CD14-positive monocyte (primary cell): ENCODE results near the gene GMDS. TPM values are rescaled to one million over a fixed set of nuclear protein-coding genes. Genes with fewer than 3 reads are reported as not detected.

Experiments used
- DNase-seq, 3 donors: peaks; one replicate each; pipeline ENCODE4 v3.0.0-alpha.2; 2011 to 2022
- H2AFZ ChIP-seq: 2 replicates; pipeline ENCODE4 v1.6.0; 2012; ENCODE audit warnings: mild to moderate bottlenecking, low read depth, low read length, inconsistent platforms; ENCODE audit not compliant: insufficient read depth, poor library complexity, severe bottlenecking
- H3K27ac ChIP-seq, 2 donors: 1 replicate in 1 of 2; 2 replicates in 1 of 2; pipeline ENCODE4 v1.5.1; 2012 to 2013; ENCODE audit warnings: low read length in 2 of 2, control low read depth in 1 of 2, inconsistent platforms in 1 of 2, low read depth in 1 of 2, mild to moderate bottlenecking in 1 of 2
- H3K27me3 ChIP-seq, 2 donors: one replicate each; pipeline versions ENCODE4 v1.6.0 to v1.6.1; 2011 to 2013; ENCODE audit warnings: low read length in 2 of 2; ENCODE audit not compliant: control insufficient read depth in 2 of 2, insufficient read depth in 2 of 2
- H3K36me3 ChIP-seq, 2 donors: replicated peaks in 1 of 2; 1 replicate in 1 of 2; 2 replicates in 1 of 2; pipeline versions ENCODE4 v1.5.1 to v1.6.1; 2012 to 2013; ENCODE audit warnings: low read length in 2 of 2, control low read depth in 1 of 2, inconsistent platforms in 1 of 2, mild to moderate bottlenecking in 1 of 2; ENCODE audit not compliant: insufficient read depth in 2 of 2, control insufficient read depth in 1 of 2
- H3K4me1 ChIP-seq, 2 donors: 1 replicate in 1 of 2; 2 replicates in 1 of 2; pipeline versions ENCODE4 v1.5.1 to v1.6.1; 2012 to 2013; ENCODE audit warnings: low read length in 2 of 2, control low read depth in 1 of 2, inconsistent platforms in 1 of 2, mild to moderate bottlenecking in 1 of 2, moderate library complexity in 1 of 2; ENCODE audit not compliant: insufficient read depth in 2 of 2, control insufficient read depth in 1 of 2
- H3K4me2 ChIP-seq: replicated peaks from 2 replicates; pipeline ENCODE3; 2012; ENCODE audit warnings: low read length, moderate library complexity, mild to moderate bottlenecking; ENCODE audit not compliant: poor library complexity, severe bottlenecking; ENCODE audit errors: extremely low read depth
- H3K4me3 ChIP-seq, 3 experiments: fragments of 200-600 bp in 1 of 3; sonication (generic) in 1 of 3; replicated peaks in 1 of 3; 1 replicate in 2 of 3; 2 replicates in 1 of 3; pipeline ENCODE4 v1.5.1; 2011 to 2013; ENCODE audit warnings: low read length in 3 of 3, mild to moderate bottlenecking in 3 of 3, control low read depth in 2 of 3, low read depth in 2 of 3, inconsistent platforms in 1 of 3, moderate library complexity in 1 of 3
- H3K79me2 ChIP-seq: 2 replicates; pipeline ENCODE4 v1.6.0; 2012; ENCODE audit warnings: mild to moderate bottlenecking, control low read depth, inconsistent platforms, low read length, moderate library complexity; ENCODE audit not compliant: insufficient read depth
- H3K9ac ChIP-seq: 2 replicates; pipeline ENCODE4 v1.6.0; 2017; ENCODE audit warnings: low read length, mild to moderate bottlenecking; ENCODE audit not compliant: insufficient read depth, poor library complexity, severe bottlenecking
- H3K9me3 ChIP-seq, 2 donors: replicated peaks in 1 of 2; 1 replicate in 1 of 2; 2 replicates in 1 of 2; pipeline versions ENCODE4 v1.5.1 to v1.6.1; 2012 to 2013; ENCODE audit warnings: low read length in 2 of 2, control low read depth in 1 of 2; ENCODE audit not compliant: control insufficient read depth in 1 of 2, insufficient read depth in 1 of 2
- H4K20me1 ChIP-seq: 2 replicates; pipeline ENCODE4 v1.6.0; 2012; ENCODE audit warnings: mild to moderate bottlenecking, low read length, control low read depth, moderate library complexity; ENCODE audit not compliant: insufficient read depth
- H3K27ac Mint-ChIP-seq, 7 donors: one replicate each; pipeline ENCODE4 v1.8.0; 2020; ENCODE audit warnings: mild to moderate bottlenecking in 7 of 7, mixed read lengths in 7 of 7, moderate library complexity in 6 of 7, inconsistent platforms in 2 of 7
- H3K27me3 Mint-ChIP-seq, 3 donors: one replicate each; pipeline ENCODE4 v1.8.0; 2021 to 2022; ENCODE audit warnings: low read depth in 3 of 3, mild to moderate bottlenecking in 3 of 3, mixed read lengths in 3 of 3, moderate library complexity in 3 of 3, inconsistent platforms in 1 of 3
- H3K36me3 Mint-ChIP-seq, 2 donors: one replicate each; pipeline ENCODE4 v1.8.0; 2020; ENCODE audit warnings: mixed read lengths in 2 of 2, inconsistent platforms in 1 of 2, mild to moderate bottlenecking in 1 of 2
- H3K4me1 Mint-ChIP-seq: one replicate; pipeline ENCODE4 v1.8.0; 2020; ENCODE audit warnings: mild to moderate bottlenecking, mixed read lengths
- H3K4me3 Mint-ChIP-seq, 2 donors: one replicate each; pipeline ENCODE4 v1.8.0; 2020; ENCODE audit warnings: mild to moderate bottlenecking in 2 of 2, mixed read lengths in 2 of 2, moderate library complexity in 1 of 2
- H3K9me3 Mint-ChIP-seq, 7 donors: one replicate each; pipeline ENCODE4 v1.8.0; 2020 to 2022; ENCODE audit warnings: mixed read lengths in 7 of 7, mild to moderate bottlenecking in 6 of 7, moderate library complexity in 6 of 7, inconsistent platforms in 2 of 7
- WGBS: methylation state at CpG from one replicate; pipeline ENCODE4 v1.1.5; 2013; ENCODE audit warnings: missing lambda C conversion rate; ENCODE audit not compliant: insufficient coverage; 5-methylcytosine and 5-hydroxymethylcytosine counted together
- intact Hi-C, 2 donors: fragments of 100-400 bp; cut with micrococcal nuclease; formaldehyde crosslinking; loops; one replicate each; pipeline versions ENCODE4 v1.15.0 to v1.15.1; 2023
- polyA plus RNA-seq, 3 donors: library from polyadenylated mRNA; depleted of rRNA in 1 of 3; unstranded in 2 of 3; stranded (reverse) in 1 of 3; fragments of 300-500 nt in 2 of 3; fragments of >200 nt in 1 of 3; fragmentation: Illumina TruSeq in 2 of 3; gene quantifications; 1 replicate in 2 of 3; 2 replicates in 1 of 3; pipeline ENCODE4 v1.2.3, GENCODE V29; 2012 to 2021
- TF ChIP-seq, protein P1 (sequence below): fragments of 200-600 bp; IDR thresholded peaks from one replicate; pipeline ENCODE4 v1.8.0; 2022; ENCODE audit warnings: antibody characterized with exemption, mild to moderate bottlenecking

GMDS gene
- polyA plus RNA-seq, 3 donors: 10.5 to 19.9 (median 17.6) TPM

DNA sequence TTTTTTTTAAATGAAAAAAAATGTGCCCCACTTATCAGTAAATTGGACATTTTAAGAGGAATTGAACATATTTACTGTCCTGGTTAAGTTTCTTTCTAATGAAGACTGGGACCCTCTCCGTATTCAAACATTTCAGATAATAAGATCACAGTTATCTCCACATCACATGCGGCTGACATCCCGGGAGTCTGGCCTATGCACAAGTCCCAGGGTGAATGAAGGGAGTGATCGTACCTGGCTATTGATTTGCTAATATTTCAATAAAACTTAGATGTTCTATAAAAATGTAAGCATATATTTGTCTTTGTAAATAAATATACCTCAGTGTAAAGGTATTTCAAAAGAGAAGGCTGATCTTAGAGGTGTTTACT, 577.6 kb downstream of the GMDS start:
- no peaks in the 10 kb centered on the region for H3K79me2 ChIP-seq
- TF ChIP-seq, protein P1, sequence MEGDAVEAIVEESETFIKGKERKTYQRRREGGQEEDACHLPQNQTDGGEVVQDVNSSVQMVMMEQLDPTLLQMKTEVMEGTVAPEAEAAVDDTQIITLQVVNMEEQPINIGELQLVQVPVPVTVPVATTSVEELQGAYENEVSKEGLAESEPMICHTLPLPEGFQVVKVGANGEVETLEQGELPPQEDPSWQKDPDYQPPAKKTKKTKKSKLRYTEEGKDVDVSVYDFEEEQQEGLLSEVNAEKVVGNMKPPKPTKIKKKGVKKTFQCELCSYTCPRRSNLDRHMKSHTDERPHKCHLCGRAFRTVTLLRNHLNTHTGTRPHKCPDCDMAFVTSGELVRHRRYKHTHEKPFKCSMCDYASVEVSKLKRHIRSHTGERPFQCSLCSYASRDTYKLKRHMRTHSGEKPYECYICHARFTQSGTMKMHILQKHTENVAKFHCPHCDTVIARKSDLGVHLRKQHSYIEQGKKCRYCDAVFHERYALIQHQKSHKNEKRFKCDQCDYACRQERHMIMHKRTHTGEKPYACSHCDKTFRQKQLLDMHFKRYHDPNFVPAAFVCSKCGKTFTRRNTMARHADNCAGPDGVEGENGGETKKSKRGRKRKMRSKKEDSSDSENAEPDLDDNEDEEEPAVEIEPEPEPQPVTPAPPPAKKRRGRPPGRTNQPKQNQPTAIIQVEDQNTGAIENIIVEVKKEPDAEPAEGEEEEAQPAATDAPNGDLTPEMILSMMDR: no peak
- H3K4me3 ChIP-seq: no peak overlapping the region
- H3K27me3 ChIP-seq: peaks cover 0 to 18% of the 10 kb centered on the region in 2 donors
- no peak overlapping the region for H3K27ac Mint-ChIP-seq
- H3K9me3 ChIP-seq: no peaks in the 10 kb centered on the region
- peaks cover 13 to 16% of the 10 kb centered on the region in 2 donors for H3K4me1 ChIP-seq
- WGBS: no CpG with 5 or more reads among the region's 4 CpGs
- peaks cover 0 to 12% of the 10 kb centered on the region in 2 donors for H3K36me3 Mint-ChIP-seq
- H3K4me3 Mint-ChIP-seq: no peak overlapping the region
- no peak for DNase-seq
- intact Hi-C loops: no loop called here
- H3K9me3 Mint-ChIP-seq: peaks cover 0 to 4% (median 0%) of the 10 kb centered on the region in 7 donors
- H2AFZ ChIP-seq: no peak overlapping the region
- H3K4me1 Mint-ChIP-seq: peaks cover 12% of the 10 kb centered on the region
- no peak overlapping the region for H3K9ac ChIP-seq
- no peak overlapping the region for H3K4me2 ChIP-seq
- peaks cover 9 to 29% (median 15%) of the 10 kb centered on the region in 3 donors for H3K27me3 Mint-ChIP-seq
- H3K36me3 ChIP-seq: no peaks in the 10 kb centered on the region
- H3K27ac ChIP-seq: no peak overlapping the region
- H4K20me1 ChIP-seq: no peaks in the 10 kb centered on the region

DNA sequence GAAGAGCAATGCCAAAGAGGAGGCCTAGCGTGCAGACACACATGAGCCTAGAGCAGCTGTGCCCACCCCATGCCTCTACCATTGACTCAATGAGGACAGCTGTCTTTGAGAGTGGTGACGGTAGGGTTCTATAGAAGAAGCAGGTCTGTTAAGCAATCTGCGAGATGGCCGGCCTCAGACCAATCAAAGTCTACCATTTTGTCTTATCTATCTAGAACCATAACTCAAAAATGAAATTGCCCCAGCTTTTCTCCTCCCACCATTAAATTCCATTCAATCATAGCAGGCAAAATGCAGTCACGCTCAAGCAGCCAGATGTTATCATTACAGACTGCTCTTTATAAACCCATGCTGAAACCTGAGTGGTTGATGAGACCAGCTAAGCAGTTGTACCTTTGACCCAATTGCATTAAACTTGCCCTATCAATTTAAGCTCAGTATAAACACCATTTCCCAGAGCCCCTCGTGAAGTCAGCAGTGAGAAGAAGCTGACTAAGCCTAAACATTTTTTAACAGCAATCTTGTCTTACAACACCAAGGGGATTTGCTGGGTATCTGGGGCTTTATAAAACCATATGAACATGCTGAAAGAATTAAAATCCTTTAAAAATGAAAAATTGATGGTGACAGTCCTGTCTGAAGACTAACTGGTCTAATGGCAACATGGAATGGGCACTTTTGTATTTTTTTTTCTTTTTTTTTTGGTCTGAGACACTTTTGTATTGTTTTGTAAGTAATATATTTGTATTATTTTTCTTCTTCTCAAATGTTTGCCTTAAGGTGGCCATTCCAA, 578.2 kb downstream of the GMDS start:
- peaks cover 13 to 16% of the 10 kb centered on the region in 2 donors for H3K4me1 ChIP-seq
- no peak overlapping the region for H2AFZ ChIP-seq
- H4K20me1 ChIP-seq: no peaks in the 10 kb centered on the region
- Mint-ChIP-seq H3K4me1 (peaks cover 12% of the 10 kb centered on the region), H3K27me3 (peaks cover 9 to 30% (median 17%) of the 10 kb centered on the region in 3 donors), H3K4me3 (no peak overlapping the region), H3K36me3 (peaks cover 0 to 15% of the 10 kb centered on the region in 2 donors), H3K9me3 (peaks cover 0 to 4% (median 0%) of the 10 kb centered on the region in 7 donors), H3K27ac (no peak overlapping the region)
- no peaks in the 10 kb centered on the region for H3K9me3 ChIP-seq
- no peak overlapping the region for H3K4me2 ChIP-seq
- no peak overlapping the region for H3K9ac ChIP-seq
- intact Hi-C loops: no loop called here
- no peak overlapping the region for H3K4me3 ChIP-seq
- no peak for DNase-seq
- TF ChIP-seq, protein P1: no peak
- H3K36me3 ChIP-seq: no peaks in the 10 kb centered on the region
- no peak overlapping the region for H3K27ac ChIP-seq
- no peaks in the 10 kb centered on the region for H3K79me2 ChIP-seq
- H3K27me3 ChIP-seq: peaks cover 0 to 20% of the 10 kb centered on the region in 2 donors
- 100% methylated on average over 3 of the region's 6 CpGs for WGBS
